Astrocyte (in vitro differentiated cells and primary cell): ENCODE data around the gene SFT2D2.

Experiments used
- CTCF ChIP-seq: IDR thresholded peaks from 2 replicates; pipeline ENCODE4 v1.5.1; 2011; ENCODE audit warnings: low read depth, mild to moderate bottlenecking, inconsistent platforms, low read length, moderate library complexity; ENCODE audit not compliant: insufficient read depth
- EZH2 ChIP-seq: IDR thresholded peaks from 2 replicates; pipeline ENCODE4 v1.6.1; 2012; ENCODE audit warnings: mild to moderate bottlenecking, low read length, inconsistent platforms; ENCODE audit not compliant: insufficient read depth

GRCh38 chr1:168179438-168180147 is 46.2 kb upstream of the SFT2D2 start:
- TF ChIP-seq CTCF = no peak
- TF ChIP-seq EZH2 = no peak
